ENCODE data around the gene RTN4R.
"Not testable (repeated sequence)": the region's sequence is repeated elsewhere in the genome, so short reads cannot be mapped to it uniquely, and the experiment has no call there.

The RTN4R gene

DNA sequence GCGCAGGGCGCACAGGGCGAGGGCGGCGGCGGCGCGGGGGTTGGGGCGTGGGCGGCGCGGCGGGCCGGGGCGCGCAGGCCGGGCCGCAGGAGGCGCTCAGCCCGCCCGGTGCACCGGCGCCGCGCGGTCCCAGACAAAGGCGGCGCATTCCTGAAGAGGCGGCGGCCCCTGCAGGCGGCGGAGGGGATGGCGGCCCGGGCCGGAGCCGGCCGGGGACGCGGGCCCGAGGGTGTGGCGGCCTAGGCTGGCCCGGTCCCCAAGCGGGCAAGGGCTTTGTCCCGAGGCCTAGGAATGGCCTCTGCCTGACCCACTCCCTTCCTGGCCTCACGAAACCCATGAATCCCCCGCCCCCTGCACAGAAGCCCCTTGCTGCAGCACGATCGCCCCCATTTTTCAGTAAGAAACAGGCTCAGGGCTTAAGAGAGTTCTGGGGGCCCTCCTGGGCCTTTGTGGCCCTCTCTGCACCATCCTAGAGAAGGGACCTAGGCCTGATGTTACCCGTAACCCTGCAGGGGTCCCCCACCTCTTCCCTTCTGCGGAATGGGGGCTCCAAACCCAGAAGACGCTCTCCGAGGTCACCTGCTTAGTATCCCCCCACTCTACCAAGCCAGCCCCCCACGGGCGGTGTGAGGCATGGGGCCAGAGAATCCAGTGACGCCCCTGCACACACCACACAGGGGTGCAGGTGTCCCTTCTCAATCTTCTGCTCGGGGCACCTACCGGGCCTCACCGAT is at the start of gene RTN4R:
TSS of gene RTN4R (minus strand) at position 40 of the 734 bp plus-strand sequence. CDS start 226 bp downstream, outside the sequence.
- peak in 1 of 2 experiments; percentile 29 for DNase-seq

DNA sequence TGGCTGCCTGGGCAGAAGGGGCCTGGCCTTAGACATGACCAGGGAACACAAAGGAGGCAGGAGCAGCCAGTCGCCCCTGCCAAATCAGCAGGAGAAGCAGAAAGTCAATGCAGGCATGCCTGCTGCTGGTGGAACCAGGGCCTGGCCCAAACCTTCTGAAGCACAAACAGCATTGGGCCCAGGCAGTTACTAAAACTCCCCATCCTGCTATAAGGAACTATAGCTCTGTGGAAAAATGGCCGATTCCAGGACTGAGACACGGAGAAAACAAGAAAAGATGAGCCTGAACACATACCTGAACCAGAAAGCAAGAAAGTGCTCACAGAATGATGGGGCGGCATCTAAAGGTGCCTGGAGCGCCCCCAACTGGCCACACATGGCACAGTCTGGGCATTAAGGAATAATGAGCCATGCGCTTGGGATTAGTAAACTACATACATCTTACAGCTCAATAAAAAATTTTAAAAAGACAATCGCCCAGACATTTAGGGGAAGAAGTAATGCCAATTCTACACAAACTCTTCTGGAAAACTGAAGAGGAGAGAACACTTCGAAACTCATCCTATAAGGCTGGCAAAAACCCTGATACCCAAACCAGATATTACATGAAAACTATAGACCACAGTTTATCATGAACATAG is 49.4 kb upstream of the RTN4R start:
- not testable (repeated sequence) for DNase-seq

DNA sequence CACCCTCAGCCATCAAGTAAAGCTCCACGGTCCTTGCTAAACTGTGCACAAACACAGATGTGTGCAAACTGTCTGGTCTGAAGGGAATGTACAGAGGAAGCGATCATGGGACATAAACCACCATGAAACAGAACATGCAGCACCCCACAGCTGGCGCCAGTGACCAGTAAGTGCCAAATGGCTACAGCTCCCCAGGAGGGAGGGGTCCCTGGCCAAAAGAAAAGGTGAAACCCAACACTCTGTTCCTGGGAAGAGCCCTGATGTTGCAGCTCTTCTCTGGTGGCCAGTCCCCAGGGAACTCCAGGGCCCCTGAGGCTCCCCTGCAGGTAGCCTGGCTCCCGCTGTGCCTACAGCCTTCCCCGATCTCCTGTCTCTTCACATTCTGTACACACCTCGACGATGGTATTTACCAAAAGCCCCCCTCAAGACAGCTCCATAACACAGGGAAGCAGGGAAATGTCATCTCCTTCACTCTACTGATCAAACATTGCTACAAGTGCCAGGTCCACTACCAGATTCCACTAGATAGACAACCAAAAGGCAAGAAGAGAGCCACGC is 48.8 kb upstream of the RTN4R start:
- DNase-seq, result no peak

DNA sequence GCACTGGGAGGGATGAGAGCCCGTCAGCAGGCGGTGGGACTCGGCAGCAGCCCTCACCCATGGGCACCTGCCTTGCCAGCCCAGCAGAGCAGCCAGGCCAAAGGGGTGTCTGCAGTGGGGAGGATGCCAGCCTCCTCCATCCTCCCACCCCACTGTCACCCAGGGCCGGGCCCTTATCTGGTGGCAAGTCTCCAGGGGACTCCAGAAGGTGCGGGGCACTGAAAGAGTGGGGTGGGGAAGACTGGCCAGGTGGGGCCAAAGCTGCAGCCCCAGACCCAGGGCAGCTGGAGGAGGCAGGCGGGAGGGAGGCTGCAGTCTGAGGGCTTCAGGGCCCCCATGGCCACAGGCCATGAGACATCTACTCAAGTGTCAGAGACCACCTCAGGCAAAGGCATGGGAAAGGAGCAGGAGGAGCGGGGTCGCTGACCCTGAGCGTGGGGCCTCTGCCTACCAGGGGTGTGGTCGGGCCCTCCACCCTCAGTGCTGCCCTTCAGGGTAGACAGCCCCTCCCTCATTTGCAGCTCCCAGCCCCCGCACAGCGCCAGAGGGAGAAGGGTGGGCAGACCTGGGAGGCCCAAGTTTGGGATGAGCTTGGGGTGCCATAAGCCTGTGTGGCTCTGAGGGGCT is 48.2 kb upstream of the RTN4R start:
- DNase-seq, result no peak

DNA sequence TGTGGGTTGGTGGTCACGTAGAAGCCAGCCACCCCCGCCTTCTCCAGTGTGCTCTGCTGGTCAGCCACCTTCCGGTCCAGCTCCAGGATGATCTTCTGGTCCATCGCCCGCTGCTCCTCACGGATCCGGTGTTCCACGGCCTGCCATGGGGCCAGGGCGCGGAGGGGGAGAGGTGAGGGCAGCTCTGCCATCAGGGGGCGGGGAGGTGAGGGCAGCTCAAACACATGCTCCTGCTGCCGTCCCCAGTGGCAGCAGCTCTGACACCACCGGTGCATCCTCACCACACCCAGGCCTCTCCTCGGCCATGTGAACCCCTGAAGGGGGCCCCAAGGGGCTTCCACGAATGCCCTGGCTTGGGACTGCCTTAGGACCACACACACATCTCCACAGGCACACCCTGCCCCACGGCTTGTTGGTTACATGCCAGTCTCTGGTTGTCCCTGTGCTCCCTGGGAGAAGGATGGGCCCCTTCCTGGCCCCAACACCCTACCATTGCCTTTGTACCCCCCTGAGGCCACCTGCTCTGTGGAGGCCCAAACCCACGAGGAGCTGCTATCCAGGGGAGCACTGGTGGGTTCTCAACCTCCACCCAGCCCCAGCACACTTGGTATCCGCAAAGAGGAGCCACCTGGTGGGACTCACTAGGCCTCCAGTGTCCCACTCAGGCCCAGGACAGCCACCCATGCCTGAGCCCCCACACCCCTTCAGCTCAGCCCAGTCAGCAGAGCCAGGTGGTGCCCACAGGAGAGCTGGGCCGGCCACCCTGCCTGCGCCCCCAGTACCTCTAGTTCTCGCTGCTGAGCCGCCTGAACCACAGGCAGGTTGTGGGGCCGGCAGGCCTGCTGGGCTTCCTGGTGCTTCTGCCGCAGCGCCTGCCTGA is 47.5 kb upstream of the RTN4R start:
- DNase-seq, result no peak

DNA sequence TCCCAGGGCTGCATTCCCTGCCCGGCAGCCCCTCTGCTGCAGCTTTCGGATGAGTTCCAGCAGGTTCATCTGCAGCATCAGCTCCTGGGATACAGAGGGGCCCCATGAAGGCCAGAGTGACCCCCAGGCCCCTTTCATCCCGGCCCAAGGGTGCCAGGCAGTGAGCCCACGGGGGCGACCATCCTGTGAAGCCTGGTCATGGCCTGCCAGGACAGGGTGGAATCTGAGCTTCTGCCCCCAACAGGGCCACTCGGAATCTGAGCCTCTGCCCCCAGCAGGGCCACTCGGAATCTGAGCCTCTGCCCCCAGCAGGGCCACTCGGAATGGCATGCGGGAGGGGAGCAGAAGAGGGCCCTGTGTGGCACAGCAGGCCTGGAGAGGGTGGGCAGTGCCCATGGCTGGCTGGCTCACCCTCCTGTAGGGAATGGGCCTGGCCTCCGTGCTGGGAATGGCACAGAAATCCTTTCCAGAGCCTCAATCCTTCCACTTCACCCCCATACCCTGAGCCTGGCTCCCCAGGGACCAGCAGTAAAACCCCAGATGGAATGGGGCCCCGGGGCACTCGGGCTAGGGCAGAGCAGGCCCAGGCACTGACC is 46.7 kb upstream of the RTN4R start:
- DNase-seq, result not testable (repeated sequence)

DNA sequence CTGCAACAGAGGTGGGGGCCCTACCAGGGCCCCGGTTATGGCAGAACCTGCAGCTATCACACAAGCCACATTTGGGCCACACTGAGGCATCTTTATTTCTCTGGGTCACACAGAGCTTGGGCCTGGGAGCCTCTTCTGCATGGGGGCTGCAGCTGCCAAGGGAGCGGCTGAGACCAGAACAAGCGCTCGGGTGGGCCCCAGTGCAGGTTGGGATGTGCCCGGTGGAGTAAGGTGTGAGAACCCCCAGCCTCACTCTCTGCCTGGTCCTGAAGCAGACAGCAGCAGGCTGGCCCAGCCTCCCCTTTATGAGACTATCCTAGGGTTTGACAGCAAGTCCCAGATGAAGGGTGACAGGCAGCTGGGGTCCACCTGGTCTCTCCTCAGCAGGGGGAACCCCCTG is 46.1 kb upstream of the RTN4R start:
- DNase-seq, result not testable (repeated sequence)

DNA sequence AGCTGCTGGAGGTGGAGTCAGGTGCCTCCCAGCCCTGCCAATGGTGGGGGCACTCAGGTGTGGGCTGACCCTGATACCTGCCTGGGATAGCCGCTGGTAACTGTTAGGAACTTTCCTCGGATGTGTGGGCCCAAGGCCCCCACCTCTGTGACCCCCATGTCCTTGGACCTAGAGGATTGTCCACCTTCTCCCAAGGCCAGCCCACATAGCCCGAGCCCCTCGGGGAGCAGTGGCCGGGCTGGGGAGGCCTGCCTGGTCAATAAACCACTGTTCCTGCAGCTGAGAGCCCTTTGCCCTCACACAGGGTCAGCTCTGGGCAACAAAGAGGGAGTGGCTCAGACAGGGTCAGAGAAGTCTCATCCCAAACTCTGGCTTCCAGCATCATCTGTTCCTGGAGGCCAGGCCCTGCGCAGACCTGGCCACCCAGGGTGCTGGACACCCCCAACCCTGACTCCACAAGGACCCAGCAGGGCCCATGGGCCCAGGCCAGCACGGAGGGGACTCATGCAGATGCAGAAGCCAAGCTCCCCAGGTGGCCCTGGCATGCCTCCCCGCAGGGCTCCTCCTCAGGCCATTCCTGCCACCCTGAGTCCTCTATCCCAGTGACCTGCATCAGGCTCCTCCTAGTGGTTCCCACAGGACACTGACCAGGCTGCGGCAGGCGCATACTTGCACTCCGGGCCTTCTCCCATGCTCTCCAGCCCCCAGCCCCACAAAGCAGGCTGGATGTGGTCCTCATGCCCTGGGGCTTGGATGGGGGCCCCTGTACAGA is 45.4 kb upstream of the RTN4R start:
- DNase-seq, result not testable (repeated sequence)

DNA sequence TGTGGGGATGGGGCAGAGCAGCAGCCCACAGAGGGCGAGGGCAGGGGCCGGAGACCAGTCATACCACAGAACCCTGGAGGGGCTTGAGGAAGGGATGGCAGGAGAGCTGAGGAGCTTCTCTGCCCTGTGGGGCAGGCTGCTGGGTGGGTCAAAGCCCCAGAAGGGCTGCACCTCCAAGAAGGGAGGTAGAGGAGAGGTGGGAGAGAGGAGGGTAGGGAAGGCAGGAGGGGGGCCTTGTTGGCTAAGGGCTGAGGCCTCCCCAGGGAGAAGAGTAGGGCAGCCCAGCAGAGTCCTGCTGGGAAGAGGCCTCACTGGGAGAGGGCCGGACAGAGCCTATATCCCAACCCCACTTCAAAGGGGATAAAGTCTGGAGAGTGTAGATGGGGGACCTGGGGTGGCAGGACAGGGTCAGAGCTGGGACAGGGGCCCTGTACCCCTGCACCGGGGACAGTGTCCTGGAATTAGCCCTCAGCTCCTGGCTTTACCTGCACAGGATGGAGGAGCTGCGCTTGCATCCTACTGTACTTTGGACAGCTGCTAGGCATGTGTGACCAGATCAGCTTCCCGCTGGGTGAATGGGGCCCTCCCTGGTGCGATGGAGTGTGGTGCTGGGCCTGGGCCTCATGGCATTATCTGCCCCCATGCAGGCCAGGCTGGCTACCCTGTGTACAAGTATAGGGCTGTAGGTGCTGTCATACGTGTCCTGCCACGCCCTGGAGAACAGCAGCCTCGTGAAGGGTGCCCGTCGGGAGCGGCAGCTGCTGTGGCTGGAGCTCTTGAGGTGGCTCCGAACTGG is 44.5 kb upstream of the RTN4R start:
- DNase-seq, result no peak

DNA sequence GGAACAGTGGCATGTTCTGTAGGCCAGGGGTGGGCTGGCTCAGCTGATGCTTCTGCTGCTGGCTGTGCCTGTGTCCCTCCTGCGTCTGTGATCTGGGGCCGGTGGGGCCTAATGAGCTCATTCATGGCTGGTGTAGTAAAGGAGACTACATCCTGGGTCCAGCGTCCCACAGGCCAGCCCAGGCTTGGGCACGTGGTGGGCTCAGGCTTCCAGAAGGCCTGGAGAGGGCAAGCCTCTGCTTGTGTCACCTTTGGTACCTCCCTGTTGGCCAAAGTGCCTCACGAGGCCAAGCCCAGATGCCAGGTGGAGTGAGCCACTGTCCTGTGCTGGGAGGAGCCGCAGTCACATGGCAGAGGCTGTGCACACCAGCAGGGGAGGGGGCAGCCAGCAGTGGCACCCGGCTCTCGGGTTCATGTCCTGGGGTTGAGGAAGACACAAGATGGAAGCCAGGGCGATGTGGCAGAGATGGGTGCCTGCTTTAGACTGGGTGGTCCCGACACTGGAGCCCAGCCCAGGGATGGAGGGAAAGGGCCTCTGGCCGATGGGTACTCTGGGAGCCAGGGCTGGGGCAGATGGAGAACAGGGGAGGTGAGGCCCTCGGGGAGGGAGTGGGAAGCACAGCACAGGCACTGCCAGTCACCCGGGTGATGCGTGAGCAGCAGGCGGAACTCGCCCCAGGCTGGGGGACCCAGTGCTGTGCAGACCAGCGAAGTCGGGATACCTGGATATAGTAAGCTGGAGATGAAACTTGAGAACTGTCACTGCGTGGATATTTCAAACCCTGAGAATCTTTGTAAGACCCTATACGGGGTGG is 43.3 kb upstream of the RTN4R start:
- not testable (repeated sequence) for DNase-seq

DNA sequence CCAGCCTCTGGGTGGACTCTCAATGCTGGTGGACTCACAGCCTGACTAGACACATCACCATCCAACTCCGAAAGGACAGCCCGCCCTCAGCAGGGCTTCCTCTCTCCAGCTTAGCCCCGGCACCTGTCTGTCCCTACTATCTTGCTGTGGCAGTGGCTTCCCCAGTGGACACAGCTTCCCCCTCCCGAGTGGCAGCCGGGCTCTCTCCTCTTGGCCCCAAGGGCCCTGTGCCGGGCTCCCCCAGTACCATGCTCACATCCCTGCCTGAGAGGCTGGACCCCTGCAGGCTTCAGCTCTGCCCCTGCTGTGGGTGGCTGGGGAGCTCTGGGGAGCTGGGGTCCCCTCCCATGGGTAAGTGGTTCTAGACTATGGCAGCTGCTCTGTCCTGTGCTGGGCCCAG is 42.7 kb upstream of the RTN4R start:
- DNase-seq, result not testable (repeated sequence)

DNA sequence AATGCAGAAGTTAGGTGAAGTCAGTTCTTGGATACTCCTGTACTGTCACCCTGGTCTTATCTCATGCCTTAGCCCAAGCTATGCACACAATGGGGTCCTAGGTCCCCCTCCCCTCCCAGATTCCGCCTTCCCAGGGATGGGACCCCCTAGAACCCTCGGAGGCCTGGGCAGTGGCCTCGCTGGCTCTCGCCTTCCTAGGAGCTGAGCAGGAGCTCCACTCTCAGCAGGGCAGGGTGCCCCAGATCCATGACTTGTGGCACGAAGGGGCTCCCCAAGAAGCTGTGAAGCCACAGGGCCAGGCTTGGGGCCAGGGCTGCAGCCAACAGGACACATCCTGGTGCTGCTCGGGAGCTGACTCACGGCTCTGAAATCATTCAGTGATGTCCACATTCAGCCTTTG is 42.1 kb upstream of the RTN4R start:
- DNase-seq, result not testable (repeated sequence)

DNA sequence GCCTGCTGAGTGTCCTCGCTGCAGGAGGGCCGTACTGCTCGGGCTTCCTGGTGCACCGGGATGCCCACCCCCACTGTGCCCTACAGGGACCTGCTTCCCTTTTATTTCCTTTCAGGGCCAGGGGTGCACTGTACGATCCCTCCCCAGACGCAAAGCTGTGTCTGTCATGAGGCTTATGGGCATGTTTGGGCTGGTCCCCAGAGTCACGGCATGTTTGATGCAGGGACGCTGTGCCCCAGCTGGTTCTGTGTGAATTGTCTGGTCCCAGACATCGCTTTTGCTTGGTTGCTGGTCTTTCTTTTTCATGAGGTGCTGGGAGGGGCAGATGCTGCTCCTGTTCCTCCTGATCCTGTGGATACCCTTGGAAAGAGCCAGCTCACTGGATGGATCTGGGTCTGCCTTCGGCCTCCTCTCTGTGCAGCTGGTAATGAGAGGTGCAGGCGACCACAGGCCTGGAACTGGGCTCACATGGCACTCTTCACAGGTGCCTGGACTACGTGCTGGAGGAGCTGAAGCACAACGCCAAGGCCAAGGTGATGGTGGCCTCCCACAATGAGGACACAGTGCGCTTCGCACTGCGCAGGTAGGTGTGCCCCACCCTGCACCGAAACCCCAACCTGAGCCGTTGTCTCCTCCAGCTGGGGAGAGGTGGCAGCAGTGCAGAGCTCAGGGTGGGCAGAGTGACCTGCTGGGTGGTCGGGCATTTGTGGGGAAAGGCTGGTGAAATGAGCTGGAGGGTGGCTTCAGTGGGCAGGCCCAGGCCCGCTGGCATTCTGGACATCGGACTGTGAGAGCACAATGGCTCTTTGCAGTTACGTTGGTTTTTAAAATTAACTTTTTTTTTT is 40.9 kb upstream of the RTN4R start:
- not testable (repeated sequence) for DNase-seq

DNA sequence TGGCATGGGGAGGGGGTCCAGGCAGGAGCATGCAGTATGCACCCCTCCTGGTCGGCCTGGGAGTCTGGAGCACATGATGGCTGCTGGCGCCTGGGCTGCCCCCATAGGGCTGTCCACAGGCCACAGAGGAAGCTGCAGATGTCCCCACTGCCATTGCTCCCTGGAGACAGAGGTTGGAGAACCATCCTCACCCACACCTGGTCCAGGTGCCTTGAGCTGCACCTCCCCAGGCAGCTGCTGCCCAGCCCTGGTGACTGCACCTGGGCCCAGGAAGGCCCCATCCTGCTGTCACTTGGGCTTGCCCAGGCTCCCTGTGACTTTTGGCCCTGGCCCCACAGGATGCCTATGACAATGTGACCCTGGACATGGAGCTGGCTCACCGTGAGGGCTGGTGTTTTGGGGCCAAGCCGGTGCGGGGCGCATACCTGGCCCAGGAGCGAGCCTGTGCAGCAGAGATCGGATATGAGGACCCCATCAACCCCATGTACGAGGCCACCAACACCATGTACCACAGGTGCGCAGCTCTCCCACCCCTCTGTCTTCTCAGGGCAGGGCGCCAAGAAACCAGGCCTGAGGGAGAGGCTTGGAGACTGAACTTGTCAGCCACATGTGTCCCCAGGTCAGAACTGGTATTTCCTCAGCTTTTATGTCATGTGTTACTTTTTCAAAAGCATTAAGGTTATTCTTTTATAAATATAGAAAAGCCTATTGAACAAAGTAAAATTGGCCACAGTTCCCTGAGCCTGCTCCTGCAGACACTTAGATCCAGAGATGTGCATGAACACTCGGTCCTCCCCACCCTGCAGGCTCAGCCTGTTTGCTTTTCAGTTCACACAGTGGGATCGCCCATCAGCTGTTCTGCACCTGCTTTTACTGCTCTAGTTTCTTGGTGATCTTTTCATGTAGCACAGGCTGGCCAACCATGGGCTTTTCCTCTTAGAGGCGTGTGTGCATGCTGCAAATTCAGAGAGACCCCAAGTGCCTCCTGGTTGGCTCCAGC is 39.6 kb upstream of the RTN4R start:
- not testable (repeated sequence) for DNase-seq

DNA sequence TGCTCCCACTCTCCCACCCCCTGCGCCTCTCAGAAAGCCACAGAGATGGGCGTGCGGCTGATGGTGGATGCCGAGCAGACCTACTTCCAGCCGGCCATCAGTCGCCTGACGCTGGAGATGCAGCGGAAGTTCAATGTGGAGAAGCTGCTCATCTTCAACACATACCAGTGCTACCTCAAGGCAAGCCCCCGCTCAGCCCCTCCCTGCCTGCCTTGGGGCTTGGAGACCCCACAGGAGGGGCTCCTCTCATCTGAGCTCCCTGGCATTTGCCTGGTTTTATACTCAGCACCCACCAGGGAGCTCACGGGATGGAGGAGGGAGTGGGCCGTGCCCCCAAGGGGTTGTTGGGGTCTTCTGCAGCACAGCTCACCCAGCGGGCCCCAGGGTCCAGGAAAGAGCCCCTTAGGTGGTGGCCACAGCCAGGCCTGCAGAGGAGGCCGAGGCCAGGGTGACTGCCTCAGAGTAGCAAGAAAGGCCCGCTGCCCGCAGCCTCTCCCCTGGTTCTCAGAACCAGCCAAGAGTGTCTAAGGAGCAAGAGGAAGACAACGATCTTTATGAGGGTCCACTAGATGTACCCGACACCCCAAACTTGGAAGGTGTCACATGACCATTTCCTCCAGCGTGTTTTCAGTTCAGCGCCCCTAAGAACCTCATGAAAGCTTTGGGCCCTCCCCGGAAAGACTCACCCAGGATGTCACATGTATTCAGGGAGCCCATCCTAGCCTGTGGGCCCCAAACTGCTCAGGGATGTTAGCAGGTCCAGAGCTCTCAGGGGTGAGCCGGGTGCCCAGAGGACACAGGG is 38.7 kb upstream of the RTN4R start:
- not testable (repeated sequence) for DNase-seq

DNA sequence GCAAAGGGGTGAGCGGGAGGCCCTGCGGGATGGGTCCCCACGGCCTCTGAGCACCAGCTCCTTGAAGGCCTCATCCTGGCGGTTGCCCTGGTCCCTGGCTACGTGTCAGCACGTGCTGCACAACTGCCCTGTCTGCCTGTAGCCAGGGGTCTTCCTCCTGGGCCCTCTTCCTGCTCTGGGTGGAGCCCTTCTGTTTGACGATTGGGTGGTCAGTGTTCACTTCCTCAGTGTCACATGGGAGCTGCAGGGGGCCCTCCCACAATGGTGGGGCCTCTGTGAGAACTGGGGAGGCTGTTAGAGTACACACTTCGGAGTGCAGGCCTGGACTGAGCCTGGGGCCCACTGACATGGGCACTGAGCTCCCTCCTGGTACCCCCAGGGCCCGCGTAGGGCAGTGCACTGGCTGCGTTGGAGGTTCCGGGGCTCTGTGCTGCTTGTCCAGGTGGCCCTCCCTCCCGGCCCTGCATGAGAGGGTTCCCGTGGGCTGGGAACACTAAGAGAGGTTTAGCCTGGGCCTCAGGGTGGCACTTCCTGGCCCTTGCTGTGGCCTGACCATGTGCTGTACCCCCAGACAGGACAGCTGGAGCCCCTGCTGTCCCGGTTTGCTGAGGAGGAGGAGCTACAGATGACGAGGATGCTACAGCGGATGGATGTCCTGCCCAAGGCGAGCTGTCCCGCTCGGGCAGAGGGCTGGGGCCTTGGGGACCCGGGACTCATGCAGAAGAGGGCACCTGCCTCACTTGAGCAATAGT is 38.0 kb upstream of the RTN4R start:
- DNase-seq, result no peak
